Liver (tissue), 9 donors: ENCODE measurements around the gene GBE1. TPM values are rescaled to one million over a fixed set of nuclear protein-coding genes. Genes with fewer than 3 reads are reported as not detected.

Source experiments
- DNase-seq: peaks from one replicate; pipeline ENCODE4 v3.0.0-alpha.2; 2017; ENCODE audit warnings: low spot score
- H3K27ac ChIP-seq, 2 donors: one replicate each; pipeline ENCODE4 v1.7.0; 2013; ENCODE audit warnings: inconsistent platforms in 2 of 2, low read length in 2 of 2, control low read depth in 1 of 2, low read depth in 1 of 2, mild to moderate bottlenecking in 1 of 2
- H3K27me3 ChIP-seq, 4 donors: one replicate each; pipeline versions ENCODE4 v1.6.1 to v1.7.0; 2013; ENCODE audit warnings: low read length in 3 of 4, inconsistent platforms in 1 of 4, mild to moderate bottlenecking in 1 of 4, moderate library complexity in 1 of 4; ENCODE audit not compliant: control insufficient read depth in 4 of 4, insufficient read depth in 4 of 4
- H3K36me3 ChIP-seq, 4 donors: one replicate each; pipeline versions ENCODE4 v1.6.1 to v1.7.0; 2013; ENCODE audit warnings: low read length in 3 of 4, mild to moderate bottlenecking in 3 of 4, low read depth in 1 of 4, moderate library complexity in 1 of 4; ENCODE audit not compliant: control insufficient read depth in 4 of 4, insufficient read depth in 3 of 4
- H3K4me1 ChIP-seq, 4 donors: one replicate each; pipeline versions ENCODE4 v1.6.1 to v1.7.0; 2013; ENCODE audit warnings: low read length in 3 of 4, mild to moderate bottlenecking in 3 of 4, moderate library complexity in 1 of 4; ENCODE audit not compliant: control insufficient read depth in 4 of 4, insufficient read depth in 4 of 4
- H3K4me3 ChIP-seq, 3 donors: one replicate each; pipeline versions ENCODE4 v1.6.1 to v1.7.0; 2013; ENCODE audit warnings: low read length in 3 of 3, control low read depth in 1 of 3, low read depth in 1 of 3, mild to moderate bottlenecking in 1 of 3
- H3K9ac ChIP-seq, 2 donors: one replicate each; pipeline ENCODE4 v1.7.0; 2013; ENCODE audit warnings: low read length in 2 of 2, mild to moderate bottlenecking in 2 of 2, moderate library complexity in 2 of 2, control low read depth in 1 of 2, low read depth in 1 of 2
- H3K9me3 ChIP-seq, 4 donors: one replicate each; pipeline versions ENCODE4 v1.6.1 to v1.7.0; 2013; ENCODE audit warnings: low read length in 3 of 4; ENCODE audit not compliant: control insufficient read depth in 4 of 4
- EGR1 ChIP-seq, 2 donors: IDR thresholded peaks; 2 replicates each; pipeline ENCODE4 v1.6.1; 2016 to 2018; ENCODE audit warnings: antibody characterized with exemption in 2 of 2, low read depth in 2 of 2
- FOXA2 ChIP-seq: IDR thresholded peaks from 2 replicates; pipeline ENCODE4 v1.6.1; 2016; ENCODE audit warnings: antibody characterized with exemption
- GABPA ChIP-seq, 2 donors: IDR thresholded peaks in 1 of 2; conservative IDR thresholded peaks in 1 of 2; 2 replicates each; pipeline ENCODE4 v1.6.1; 2016; ENCODE audit warnings: antibody characterized with exemption in 2 of 2, mild to moderate bottlenecking in 1 of 2, moderate library complexity in 1 of 2
- HNF4A ChIP-seq, 2 donors: conservative IDR thresholded peaks; 2 replicates each; pipeline ENCODE4 v1.6.1; 2016; ENCODE audit warnings: antibody characterized with exemption in 2 of 2, mild to moderate bottlenecking in 2 of 2
- HNF4G ChIP-seq: IDR thresholded peaks from 2 replicates; pipeline ENCODE4 v1.6.1; 2016; ENCODE audit warnings: antibody characterized with exemption
- JUND ChIP-seq, 2 donors: IDR thresholded peaks; 2 replicates each; pipeline ENCODE4 v1.6.1; 2016; ENCODE audit warnings: antibody characterized with exemption in 2 of 2
- NR2F2 ChIP-seq: IDR thresholded peaks from 2 replicates; pipeline ENCODE4 v1.6.1; 2016; ENCODE audit warnings: antibody characterized with exemption
- RAD21 ChIP-seq, 2 donors: IDR thresholded peaks; 2 replicates each; pipeline ENCODE4 v1.6.1; 2016; ENCODE audit warnings: antibody characterized with exemption in 2 of 2, mild to moderate bottlenecking in 2 of 2
- RXRA ChIP-seq, 2 donors: IDR thresholded peaks; 2 replicates each; pipeline ENCODE4 v1.6.1; 2017 to 2018; ENCODE audit warnings: antibody characterized with exemption in 2 of 2, mild to moderate bottlenecking in 1 of 2
- SP1 ChIP-seq: IDR thresholded peaks from 2 replicates; pipeline ENCODE4 v1.6.1; 2018; ENCODE audit warnings: antibody characterized with exemption, mild to moderate bottlenecking
- TAF1 ChIP-seq: conservative IDR thresholded peaks from 2 replicates; pipeline ENCODE4 v1.6.1; 2016; ENCODE audit warnings: antibody characterized with exemption, mild to moderate bottlenecking
- WGBS: extraction: QIAGEN DNeasy Blood & Tissue Kit; methylation state at CpG from one replicate; pipeline ENCODE4 v1.1.7; 2013; 5-methylcytosine and 5-hydroxymethylcytosine counted together
- polyA plus RNA-seq, 2 donors: library from polyadenylated mRNA; stranded (reverse) in 1 of 2; unstranded in 1 of 2; fragments of 200-250 nt in 1 of 2; fragments of >200 nt in 1 of 2; fragmentation: Nextera tagmentation in 1 of 2; extraction: Ambion mirVana in 1 of 2; gene quantifications; one replicate each; pipeline versions ENCODE4 v1.2.1 to v1.2.3, GENCODE V29; 2013 to 2015
- total RNA-seq, 2 donors: library from RNA; depleted of rRNA; stranded (reverse); fragments of >200 nt; gene quantifications; one replicate each; pipeline ENCODE4 v1.2.3, GENCODE V29; 2014
- TF ChIP-seq, protein P1 (sequence below): IDR thresholded peaks from 2 replicates; pipeline ENCODE4 v1.6.1; 2016; ENCODE audit warnings: antibody characterized with exemption, mild to moderate bottlenecking
- TF ChIP-seq, protein P2 (sequence below): IDR thresholded peaks from 2 replicates; pipeline ENCODE4 v1.6.1; 2016; ENCODE audit warnings: antibody characterized with exemption
- TF ChIP-seq, protein P3 (sequence below): fragments of 150-350 bp; IDR thresholded peaks from 2 replicates; pipeline ENCODE4 v1.5.1; 2017; ENCODE audit warnings: improper control_type of control experiment, low read depth, low read length; ENCODE audit not compliant: missing input control
- TF ChIP-seq, protein P4 (sequence below): IDR thresholded peaks from 2 replicates; pipeline ENCODE4 v1.6.1; 2016; ENCODE audit warnings: antibody characterized with exemption
- TF ChIP-seq, protein P5 (sequence below): IDR thresholded peaks from 2 replicates; pipeline ENCODE4 v1.6.1; 2016; ENCODE audit warnings: antibody characterized with exemption
- donor health status: healthy.
- donor health status: healthy.
- donor health status: healthy.
- donor health status: healthy.
- donor health status: healthy.

GBE1 gene
- total and polyA plus RNA-seq, 4 donors, result 22.5 to 95.6 (median 25.8) TPM

DNA sequence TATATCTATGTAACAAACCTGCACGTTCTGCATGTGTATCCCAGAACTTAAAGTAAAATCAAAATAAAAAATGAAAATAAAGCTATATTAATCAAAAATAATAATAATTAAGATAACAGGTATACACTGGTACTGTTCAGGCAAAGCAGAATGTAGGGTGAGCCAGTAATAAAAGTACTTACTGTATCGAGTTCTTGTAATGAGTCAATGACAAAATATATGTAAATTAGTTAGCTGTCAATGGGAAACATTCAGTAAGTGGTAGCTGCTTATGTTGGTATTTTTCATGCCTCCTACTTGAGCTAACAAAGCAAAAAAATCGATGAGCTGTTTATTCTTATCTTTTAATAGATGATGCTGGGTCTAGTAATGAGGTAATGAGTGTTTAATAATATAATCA lies 93.2 kb downstream of the GBE1 start:
- Histone ChIP-seq H3K27ac (no peak overlapping the region), H3K4me1 (no peaks in the 10 kb centered on the region), H3K27me3 (no peaks in the 10 kb centered on the region), H3K9me3 (no peaks in the 10 kb centered on the region), H3K9ac (no peak overlapping the region), H3K4me3 (no peak overlapping the region), H3K36me3 (peaks cover 0 to 5% (median 1%) of the 10 kb centered on the region in 4 donors)
- WGBS, result 92% methylated on average over 3 of the region's 3 CpGs
- no peak for DNase-seq
- TF ChIP-seq EGR1 (IDR thresholded peaks at IDR 0.05; ENCODE audit: low read depth in 2 of 2), result no peak
- TF ChIP-seq, protein P1, sequence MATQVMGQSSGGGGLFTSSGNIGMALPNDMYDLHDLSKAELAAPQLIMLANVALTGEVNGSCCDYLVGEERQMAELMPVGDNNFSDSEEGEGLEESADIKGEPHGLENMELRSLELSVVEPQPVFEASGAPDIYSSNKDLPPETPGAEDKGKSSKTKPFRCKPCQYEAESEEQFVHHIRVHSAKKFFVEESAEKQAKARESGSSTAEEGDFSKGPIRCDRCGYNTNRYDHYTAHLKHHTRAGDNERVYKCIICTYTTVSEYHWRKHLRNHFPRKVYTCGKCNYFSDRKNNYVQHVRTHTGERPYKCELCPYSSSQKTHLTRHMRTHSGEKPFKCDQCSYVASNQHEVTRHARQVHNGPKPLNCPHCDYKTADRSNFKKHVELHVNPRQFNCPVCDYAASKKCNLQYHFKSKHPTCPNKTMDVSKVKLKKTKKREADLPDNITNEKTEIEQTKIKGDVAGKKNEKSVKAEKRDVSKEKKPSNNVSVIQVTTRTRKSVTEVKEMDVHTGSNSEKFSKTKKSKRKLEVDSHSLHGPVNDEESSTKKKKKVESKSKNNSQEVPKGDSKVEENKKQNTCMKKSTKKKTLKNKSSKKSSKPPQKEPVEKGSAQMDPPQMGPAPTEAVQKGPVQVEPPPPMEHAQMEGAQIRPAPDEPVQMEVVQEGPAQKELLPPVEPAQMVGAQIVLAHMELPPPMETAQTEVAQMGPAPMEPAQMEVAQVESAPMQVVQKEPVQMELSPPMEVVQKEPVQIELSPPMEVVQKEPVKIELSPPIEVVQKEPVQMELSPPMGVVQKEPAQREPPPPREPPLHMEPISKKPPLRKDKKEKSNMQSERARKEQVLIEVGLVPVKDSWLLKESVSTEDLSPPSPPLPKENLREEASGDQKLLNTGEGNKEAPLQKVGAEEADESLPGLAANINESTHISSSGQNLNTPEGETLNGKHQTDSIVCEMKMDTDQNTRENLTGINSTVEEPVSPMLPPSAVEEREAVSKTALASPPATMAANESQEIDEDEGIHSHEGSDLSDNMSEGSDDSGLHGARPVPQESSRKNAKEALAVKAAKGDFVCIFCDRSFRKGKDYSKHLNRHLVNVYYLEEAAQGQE, result no peak
- TF ChIP-seq, protein P2, sequence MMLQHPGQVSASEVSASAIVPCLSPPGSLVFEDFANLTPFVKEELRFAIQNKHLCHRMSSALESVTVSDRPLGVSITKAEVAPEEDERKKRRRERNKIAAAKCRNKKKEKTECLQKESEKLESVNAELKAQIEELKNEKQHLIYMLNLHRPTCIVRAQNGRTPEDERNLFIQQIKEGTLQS, result no peak
- TF ChIP-seq GABPA (IDR thresholded peaks at IDR 0.05 in 1 of 2, conservative IDR thresholded peaks at IDR 0.05 in 1 of 2), result no peak
- no peak for TF ChIP-seq HNF4A (conservative IDR thresholded peaks at IDR 0.05)

DNA sequence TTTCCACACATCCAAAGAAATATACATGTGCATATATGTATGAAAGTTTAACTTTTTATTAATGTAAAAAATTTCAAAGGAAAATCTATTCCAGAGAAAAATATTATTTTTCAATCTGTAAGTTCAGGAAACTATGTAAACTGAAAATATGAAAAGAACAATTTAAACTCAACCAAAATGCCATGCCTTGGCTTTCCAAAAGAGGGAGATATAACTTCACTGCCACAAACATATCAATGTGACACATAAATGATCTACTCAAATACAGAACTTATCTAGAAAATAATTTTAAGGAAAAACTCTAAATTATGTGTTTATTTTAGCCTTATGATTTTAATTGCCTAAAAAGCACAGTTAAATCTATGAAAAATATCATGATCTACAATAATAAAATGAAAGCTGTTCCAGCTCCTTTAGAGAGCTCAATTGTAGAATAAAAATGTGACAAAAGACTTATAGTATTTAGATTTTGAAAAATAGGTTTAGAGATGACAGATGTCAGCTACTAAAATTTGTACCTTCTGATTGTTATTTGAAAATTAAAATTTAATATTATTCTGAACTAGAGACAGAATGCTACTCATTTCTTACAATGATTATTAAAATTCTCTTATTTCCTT lies 94.8 kb downstream of the GBE1 start:
- Histone ChIP-seq H3K4me1 (no peaks in the 10 kb centered on the region), H3K36me3 (peaks cover 0 to 5% (median 1%) of the 10 kb centered on the region in 4 donors), H3K9ac (no peak overlapping the region), H3K27ac (no peak overlapping the region), H3K4me3 (no peak overlapping the region), H3K9me3 (no peaks in the 10 kb centered on the region), H3K27me3 (no peaks in the 10 kb centered on the region)
- TF ChIP-seq FOXA2 (no peak), RAD21 (IDR thresholded peaks at IDR 0.05) (peak; percentile 91 to 95)
- TF ChIP-seq, protein P3, sequence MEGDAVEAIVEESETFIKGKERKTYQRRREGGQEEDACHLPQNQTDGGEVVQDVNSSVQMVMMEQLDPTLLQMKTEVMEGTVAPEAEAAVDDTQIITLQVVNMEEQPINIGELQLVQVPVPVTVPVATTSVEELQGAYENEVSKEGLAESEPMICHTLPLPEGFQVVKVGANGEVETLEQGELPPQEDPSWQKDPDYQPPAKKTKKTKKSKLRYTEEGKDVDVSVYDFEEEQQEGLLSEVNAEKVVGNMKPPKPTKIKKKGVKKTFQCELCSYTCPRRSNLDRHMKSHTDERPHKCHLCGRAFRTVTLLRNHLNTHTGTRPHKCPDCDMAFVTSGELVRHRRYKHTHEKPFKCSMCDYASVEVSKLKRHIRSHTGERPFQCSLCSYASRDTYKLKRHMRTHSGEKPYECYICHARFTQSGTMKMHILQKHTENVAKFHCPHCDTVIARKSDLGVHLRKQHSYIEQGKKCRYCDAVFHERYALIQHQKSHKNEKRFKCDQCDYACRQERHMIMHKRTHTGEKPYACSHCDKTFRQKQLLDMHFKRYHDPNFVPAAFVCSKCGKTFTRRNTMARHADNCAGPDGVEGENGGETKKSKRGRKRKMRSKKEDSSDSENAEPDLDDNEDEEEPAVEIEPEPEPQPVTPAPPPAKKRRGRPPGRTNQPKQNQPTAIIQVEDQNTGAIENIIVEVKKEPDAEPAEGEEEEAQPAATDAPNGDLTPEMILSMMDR, result peak; percentile 76
- no peak for DNase-seq

DNA sequence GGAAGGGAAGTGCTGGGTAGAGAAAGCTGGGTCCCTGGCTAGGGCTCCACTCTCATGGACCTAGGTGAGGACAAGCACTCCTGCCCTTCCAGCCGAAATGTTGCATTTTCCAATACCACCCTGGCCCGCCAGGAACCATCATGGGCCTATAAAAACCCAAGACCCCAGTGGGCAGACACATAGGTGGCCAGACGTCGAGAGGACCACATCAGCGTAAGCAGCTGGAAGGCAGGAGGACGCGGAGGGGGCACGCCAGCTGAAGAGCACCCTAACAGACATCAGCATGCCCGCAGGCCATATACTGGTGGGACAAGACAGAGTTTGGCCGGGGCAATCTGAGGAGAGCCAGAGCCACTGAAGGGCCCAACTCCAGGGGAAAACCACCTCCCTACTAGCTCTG lies 98.3 kb downstream of the GBE1 start:
- no peak overlapping the region for H3K27ac ChIP-seq
- no peak for DNase-seq
- peaks cover 0 to 5% (median 2%) of the 10 kb centered on the region in 4 donors for H3K4me1 ChIP-seq
- H3K4me3 ChIP-seq, result no peak overlapping the region
- no peak overlapping the region for H3K9ac ChIP-seq
- WGBS, result 98% methylated on average over 10 of the region's 10 CpGs
- no peaks in the 10 kb centered on the region for H3K36me3 ChIP-seq
- no peaks in the 10 kb centered on the region for H3K9me3 ChIP-seq
- H3K27me3 ChIP-seq, result no peaks in the 10 kb centered on the region
- TF ChIP-seq JUND (IDR thresholded peaks at IDR 0.05) (no peak), GABPA (IDR thresholded peaks at IDR 0.05 in 1 of 2, conservative IDR thresholded peaks at IDR 0.05 in 1 of 2) (no peak), SP1 (no peak), NR2F2 (no peak), HNF4A (conservative IDR thresholded peaks at IDR 0.05) (no peak), HNF4G (no peak), RXRA (IDR thresholded peaks at IDR 0.05) (no peak), TAF1 (no peak), FOXA2 (no peak), EGR1 (IDR thresholded peaks at IDR 0.05; ENCODE audit: low read depth in 2 of 2) (no peak), RAD21 (IDR thresholded peaks at IDR 0.05) (no peak)
- TF ChIP-seq, protein P3, result no peak
- TF ChIP-seq, protein P4, sequence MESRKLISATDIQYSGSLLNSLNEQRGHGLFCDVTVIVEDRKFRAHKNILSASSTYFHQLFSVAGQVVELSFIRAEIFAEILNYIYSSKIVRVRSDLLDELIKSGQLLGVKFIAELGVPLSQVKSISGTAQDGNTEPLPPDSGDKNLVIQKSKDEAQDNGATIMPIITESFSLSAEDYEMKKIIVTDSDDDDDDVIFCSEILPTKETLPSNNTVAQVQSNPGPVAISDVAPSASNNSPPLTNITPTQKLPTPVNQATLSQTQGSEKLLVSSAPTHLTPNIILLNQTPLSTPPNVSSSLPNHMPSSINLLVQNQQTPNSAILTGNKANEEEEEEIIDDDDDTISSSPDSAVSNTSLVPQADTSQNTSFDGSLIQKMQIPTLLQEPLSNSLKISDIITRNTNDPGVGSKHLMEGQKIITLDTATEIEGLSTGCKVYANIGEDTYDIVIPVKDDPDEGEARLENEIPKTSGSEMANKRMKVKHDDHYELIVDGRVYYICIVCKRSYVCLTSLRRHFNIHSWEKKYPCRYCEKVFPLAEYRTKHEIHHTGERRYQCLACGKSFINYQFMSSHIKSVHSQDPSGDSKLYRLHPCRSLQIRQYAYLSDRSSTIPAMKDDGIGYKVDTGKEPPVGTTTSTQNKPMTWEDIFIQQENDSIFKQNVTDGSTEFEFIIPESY, result no peak
- TF ChIP-seq, protein P5, sequence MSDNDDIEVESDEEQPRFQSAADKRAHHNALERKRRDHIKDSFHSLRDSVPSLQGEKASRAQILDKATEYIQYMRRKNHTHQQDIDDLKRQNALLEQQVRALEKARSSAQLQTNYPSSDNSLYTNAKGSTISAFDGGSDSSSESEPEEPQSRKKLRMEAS, result no peak
- TF ChIP-seq, protein P2, result no peak
